Fibroblast of villous mesenchyme (primary cell): ENCODE results near the gene TMCC2. TPM values are rescaled to one million over a fixed set of nuclear protein-coding genes. Genes with fewer than 3 reads are reported as not detected.

Experiments used
- DNase-seq: peaks from one replicate; pipeline ENCODE4 v3.0.0-alpha.2; 2010; ENCODE audit warnings: low read depth
- H3K4me3 ChIP-seq: 2 replicates; pipeline ENCODE4 v1.5.1; 2011; ENCODE audit warnings: low read depth, mild to moderate bottlenecking, low read length
- total RNA-seq: library from RNA; depleted of rRNA; stranded (reverse); fragments of >200 nt; gene quantifications from 2 replicates; pipeline ENCODE4 v1.2.3, GENCODE V29; 2012
- TF ChIP-seq, protein P1 (sequence below): IDR thresholded peaks from 2 replicates; pipeline ENCODE4 v1.5.1; 2012; ENCODE audit warnings: low read depth, mild to moderate bottlenecking, low read length; ENCODE audit not compliant: insufficient read depth

Gene TMCC2
- total RNA-seq, 1 donor = 3.5 TPM

DNA sequence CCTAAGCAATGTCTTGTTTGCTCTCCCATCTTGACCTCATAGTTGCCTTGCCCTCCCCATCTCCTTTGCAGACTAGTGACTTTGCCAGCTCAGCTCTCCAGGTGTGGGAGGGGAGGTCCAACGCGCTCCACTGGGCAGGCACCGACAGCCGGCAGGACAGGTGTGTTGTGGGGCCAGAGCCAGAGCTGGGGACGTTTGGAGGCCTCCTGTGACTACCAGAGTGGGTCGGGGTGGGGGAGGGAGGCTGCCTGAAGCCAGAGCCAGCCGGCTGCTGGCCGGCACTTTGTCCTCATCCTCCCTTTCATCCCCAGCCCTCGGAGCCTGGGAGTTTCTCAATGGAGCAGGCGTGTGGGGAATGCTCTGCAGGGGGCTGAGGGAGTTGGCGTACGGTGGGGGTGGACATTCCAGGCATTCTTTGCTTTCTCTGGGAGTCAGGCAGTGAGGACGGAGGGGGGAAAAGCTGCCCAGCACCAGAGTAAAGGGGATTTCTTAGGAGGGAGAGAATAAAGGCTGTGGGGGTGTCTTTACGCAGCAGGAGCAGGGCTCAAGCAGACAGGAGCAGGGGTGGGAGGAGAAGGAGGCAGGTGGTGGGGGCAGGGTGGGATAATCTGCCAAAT is 73.6 kb downstream of the TMCC2 start:
- H3K4me3 ChIP-seq = no peak overlapping the region
- TF ChIP-seq, protein P1, sequence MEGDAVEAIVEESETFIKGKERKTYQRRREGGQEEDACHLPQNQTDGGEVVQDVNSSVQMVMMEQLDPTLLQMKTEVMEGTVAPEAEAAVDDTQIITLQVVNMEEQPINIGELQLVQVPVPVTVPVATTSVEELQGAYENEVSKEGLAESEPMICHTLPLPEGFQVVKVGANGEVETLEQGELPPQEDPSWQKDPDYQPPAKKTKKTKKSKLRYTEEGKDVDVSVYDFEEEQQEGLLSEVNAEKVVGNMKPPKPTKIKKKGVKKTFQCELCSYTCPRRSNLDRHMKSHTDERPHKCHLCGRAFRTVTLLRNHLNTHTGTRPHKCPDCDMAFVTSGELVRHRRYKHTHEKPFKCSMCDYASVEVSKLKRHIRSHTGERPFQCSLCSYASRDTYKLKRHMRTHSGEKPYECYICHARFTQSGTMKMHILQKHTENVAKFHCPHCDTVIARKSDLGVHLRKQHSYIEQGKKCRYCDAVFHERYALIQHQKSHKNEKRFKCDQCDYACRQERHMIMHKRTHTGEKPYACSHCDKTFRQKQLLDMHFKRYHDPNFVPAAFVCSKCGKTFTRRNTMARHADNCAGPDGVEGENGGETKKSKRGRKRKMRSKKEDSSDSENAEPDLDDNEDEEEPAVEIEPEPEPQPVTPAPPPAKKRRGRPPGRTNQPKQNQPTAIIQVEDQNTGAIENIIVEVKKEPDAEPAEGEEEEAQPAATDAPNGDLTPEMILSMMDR = no peak
- DNase-seq = peak; percentile 85

- TF ChIP-seq, protein P1 = no peak
- DNase-seq = no peak
- no peak overlapping the region for H3K4me3 ChIP-seq
Measured at GRCh38 chr1:205301842-205302588, 74.3 kb downstream of the TMCC2 start.

DNA sequence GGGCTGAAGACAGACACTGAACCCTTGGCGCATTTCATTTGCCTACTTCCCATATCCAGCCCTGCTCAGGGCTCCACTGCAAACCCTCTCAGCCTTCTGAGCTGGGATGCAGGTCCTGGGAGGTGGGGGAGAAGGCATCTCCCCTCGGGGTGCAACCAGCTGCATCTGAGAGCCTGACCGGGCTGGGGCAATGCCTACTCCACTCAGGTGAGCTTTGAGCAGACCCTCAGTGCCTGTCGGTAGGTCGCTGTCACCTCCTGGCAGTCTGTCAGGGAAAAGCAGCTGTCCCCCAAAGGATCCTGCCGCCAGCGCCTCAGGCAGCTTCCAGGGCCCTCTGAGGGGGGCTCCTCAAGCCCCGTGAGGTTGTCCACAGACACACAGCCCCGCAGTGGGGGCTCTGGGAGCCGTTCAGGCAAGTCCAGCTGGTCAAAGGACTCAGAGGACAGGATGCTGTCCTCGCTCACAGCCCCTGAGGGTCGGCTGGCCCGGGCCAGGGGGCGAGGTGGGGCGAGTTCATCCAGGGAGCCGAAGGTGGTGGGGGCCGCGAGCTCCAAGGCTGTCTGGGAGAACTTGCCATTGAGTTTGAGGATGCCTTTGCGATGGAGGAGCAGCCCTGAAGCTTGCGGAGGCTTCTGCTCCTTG is 75.6 kb downstream of the TMCC2 start:
- no peak overlapping the region for H3K4me3 ChIP-seq
- TF ChIP-seq, protein P1 = no peak
- no peak for DNase-seq

DNA sequence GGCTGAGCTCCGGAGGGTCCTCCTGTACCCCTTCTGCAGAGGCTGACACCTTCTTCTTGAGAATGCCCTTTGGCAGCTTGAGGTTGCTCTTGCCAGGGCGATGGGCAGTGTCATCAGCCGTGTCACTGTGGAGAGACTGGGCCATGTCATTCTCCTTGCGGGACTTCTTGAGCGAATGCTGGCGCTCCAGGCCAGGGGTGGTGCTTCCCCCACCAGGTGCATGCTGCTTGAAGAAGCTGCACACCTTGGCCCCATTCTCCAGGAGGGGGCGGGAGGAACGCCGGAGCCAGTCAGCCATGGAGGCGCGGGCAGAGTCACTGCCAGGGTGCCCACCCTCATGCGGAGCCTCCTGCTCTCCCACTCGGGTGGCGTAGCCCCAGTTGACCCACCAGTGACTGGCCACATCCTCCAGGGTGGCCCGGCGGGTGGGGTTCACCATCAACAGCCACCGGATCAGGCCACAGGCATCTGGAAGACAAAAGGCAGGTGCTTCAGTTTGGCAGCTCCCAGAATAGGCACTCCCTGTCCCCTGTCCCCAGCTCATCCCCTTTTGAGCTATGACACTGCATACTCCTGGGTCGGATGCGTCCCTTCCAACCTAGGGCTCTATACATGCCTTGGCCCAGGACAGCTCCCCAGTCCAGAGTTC is 76.4 kb downstream of the TMCC2 start:
- H3K4me3 ChIP-seq = no peak overlapping the region
- DNase-seq = no peak
- TF ChIP-seq, protein P1 = no peak

DNA sequence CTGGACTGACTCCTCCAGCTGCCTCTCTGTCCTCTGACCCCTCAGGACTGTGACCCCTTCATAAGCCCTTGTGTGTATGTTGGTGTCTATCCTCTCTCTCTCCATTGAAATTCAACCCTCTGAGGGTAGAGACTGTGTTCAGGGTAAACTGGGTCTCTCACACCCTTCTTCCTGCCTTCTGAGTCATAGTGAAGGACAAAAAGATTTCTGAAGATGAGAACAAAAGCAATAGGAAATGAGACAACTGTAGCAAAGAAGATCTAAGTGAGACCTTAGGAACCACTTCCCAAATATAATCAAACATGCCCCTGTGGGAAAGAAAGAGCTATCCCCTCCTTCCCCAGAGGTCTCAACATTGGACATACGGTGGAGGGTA is 76.9 kb downstream of the TMCC2 start:
- DNase-seq = no peak
- no peak overlapping the region for H3K4me3 ChIP-seq
- TF ChIP-seq, protein P1 = no peak

DNA sequence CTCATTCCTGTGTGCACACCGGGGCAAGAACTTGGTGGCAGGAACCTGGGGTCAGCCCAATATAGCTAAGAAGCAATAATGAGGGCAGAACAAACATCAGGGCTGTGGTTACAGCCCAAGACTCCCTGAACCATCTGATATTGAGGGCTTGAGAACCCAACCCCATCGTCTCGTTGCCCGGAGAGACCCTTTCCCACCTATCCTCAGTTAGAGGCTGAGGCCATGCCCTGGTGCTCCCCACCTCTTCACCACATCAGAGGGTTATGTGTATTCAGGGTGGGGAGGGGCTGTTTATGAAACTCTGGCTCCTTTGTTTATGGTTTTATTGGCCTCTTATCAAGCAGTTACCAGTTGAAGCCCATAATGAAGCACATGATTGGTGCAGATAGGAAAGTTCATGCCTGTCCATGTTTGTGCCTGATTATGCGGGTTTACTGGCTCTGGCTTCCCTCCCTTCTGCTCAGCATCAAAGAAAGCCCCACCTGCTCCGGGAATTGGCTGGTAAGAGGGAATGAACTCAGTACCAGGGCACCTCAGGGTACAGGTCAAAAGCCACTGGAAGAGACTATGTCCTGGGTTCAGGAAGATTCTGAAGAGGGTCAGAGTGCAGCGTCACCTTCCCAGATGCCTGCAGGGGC is 79.3 kb downstream of the TMCC2 start:
- TF ChIP-seq, protein P1 = no peak
- no peak for DNase-seq
- H3K4me3 ChIP-seq = no peak overlapping the region
